ENCODE data around the gene PRX.
A peak's percentile ranks its signal among the peaks of the same experiment; 100 is the strongest.

PRX gene

GRCh38 chr19:40363069-40363468 lies 50.1 kb downstream of the PRX start:
- DNase-seq: no peak

GRCh38 chr19:40362160-40362559 lies 51.0 kb downstream of the PRX start:
- DNase-seq: no peak

- DNase-seq: peak; percentile 28
Measured at GRCh38 chr19:40360708-40361241, 52.4 kb downstream of the PRX start.

- no peak for DNase-seq
Measured at GRCh38 chr19:40360020-40360707, 53.0 kb downstream of the PRX start.

- no peak for DNase-seq
Measured at GRCh38 chr19:40358773-40359172, 54.4 kb downstream of the PRX start.

GRCh38 chr19:40357640-40358039 lies 55.5 kb downstream of the PRX start:
- peak; percentile 17 for DNase-seq

GRCh38 chr19:40356681-40357595 lies 56.2 kb downstream of the PRX start:
- peak; percentile 22 for DNase-seq

- no peak for DNase-seq
Measured at GRCh38 chr19:40355975-40356680, 57.0 kb downstream of the PRX start.

GRCh38 chr19:40348961-40349507 lies 64.1 kb downstream of the PRX start:
- peak; percentile 21 for DNase-seq

GRCh38 chr19:40348125-40348913 lies 64.9 kb downstream of the PRX start, which contains the start of the genes C19orf47 and PLD3:
TSS of gene C19orf47 (minus strand) at chr19:40348397. CDS start at chr19:40341857, 6,540 bp downstream.
TSS of gene PLD3 (plus strand) at chr19:40348695. CDS start at chr19:40366484, 17,789 bp downstream.
- peak; percentile 99 for DNase-seq

- no peak for DNase-seq
Measured at GRCh38 chr19:40344422-40344821, 68.8 kb downstream of the PRX start.
